Measurements from ENCODE around the gene EXD3. TPM values are rescaled to one million over a fixed set of nuclear protein-coding genes. Genes with fewer than 3 reads are reported as not detected.

Gene EXD3
- polyA plus RNA-seq, 6 donors from 2014 or later = 2.3 to 7.5 (median 4.5) TPM; not detected in 1

DNA sequence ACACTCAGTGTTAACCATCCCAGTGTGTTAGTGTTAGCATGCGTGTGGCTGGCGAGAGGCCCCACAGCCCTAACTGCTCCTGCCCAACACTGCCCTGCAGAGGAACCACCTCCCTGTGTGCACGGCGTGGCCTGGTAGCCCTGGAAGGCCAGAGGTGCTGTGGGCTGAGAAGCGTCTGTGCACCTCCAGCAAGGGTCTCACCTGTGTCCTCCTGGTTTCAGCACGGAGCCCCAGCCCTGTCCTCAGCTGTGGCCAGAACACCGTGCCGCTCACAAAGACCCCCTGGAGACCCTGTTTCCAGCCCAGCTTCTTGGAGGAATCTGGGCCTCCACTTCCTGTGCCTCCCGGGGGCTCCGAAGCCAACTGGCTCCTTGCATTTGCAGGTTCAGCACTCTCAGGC, 64.8 kb downstream of the EXD3 start:
- ATAC-seq (ENCODE audit: low read depth in 2 of 2) (no peak), DNase-seq (no peak)
- peaks cover 0 to 3% (median 0%) of the 10 kb centered on the region in 3 donors for H3K4me1 Mint-ChIP-seq
- H3K27ac Mint-ChIP-seq = no peak overlapping the region
- no peak overlapping the region for H3K4me3 Mint-ChIP-seq
- H3K36me3 Mint-ChIP-seq = peaks cover 0 to 18% of the 10 kb centered on the region in 2 donors
- H3K9me3 Mint-ChIP-seq = peaks cover 7 to 16% (median 12%) of the 10 kb centered on the region in 7 donors
- H3K27me3 Mint-ChIP-seq = no peaks in the 10 kb centered on the region

DNA sequence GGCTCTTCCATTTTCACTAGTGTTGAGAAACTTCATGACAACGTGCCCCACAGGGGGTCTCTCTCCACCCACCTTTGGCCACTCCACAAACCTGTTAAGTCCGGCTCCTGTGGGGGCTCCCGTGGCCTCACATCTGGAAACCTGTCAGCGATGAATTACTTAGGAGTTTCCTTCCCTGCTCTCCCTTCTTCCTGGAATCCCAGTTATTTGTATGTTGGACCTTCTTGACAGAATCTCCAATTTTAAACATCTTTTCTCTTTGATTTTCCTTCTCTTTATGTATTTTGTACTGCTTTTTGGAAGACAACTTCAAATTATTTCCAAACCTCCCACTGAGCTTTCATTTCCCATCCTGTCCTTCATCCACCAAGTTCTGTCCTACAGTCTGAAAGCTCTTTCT, 65.8 kb downstream of the EXD3 start:
- Mint-ChIP-seq H3K27ac (peak overlapping the region in 1 of 6 donors; percentile 78), H3K36me3 (peaks cover 0 to 18% of the 10 kb centered on the region in 2 donors), H3K4me1 (no peaks in the 10 kb centered on the region), H3K27me3 (no peaks in the 10 kb centered on the region), H3K4me3 (peak overlapping the region in 2 of 8 donors; percentile 50 to 74), H3K9me3 (peaks cover 7 to 16% (median 12%) of the 10 kb centered on the region in 7 donors)
- DNase-seq = no peak
- ATAC-seq (ENCODE audit: low read depth in 2 of 2) = no peak

DNA sequence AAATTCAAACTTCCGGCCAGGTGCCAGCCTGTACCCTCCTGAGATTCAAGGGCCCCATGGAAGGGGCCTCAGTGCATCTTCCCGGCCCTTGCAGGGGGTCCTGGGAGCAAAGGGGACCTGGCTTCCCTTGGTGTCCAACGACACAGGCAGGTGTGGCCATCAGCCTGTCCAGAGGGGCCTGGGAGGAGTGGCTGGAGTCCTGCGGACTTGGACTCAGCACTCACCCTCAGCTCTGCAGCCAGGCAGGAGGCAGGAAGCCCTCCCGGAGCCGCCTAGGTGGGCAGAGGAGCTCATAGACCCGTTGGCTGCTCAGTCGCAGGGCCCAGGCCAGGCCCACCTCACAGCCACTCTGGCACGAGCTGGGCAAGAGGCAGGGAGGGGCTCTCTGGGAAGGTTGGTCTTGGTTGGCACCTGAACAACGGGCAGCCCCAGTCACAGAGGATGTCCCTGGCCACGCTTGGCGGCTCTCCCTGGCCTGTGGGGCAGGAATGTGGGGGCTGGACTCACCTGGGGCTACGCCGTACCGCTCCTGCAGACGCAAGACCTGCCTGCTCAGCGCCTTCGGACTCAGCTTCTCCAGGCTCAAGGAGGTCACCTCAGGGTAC, 67.1 kb downstream of the EXD3 start:
- no peak overlapping the region for H3K4me3 Mint-ChIP-seq
- H3K9me3 Mint-ChIP-seq = peaks cover 7 to 16% (median 12%) of the 10 kb centered on the region in 7 donors
- H3K36me3 Mint-ChIP-seq = peaks cover 0 to 18% of the 10 kb centered on the region in 2 donors
- ATAC-seq (ENCODE audit: low read depth in 2 of 2) (no peak), DNase-seq (no peak)
- H3K27me3 Mint-ChIP-seq = no peaks in the 10 kb centered on the region
- H3K27ac Mint-ChIP-seq = no peak overlapping the region
- no peaks in the 10 kb centered on the region for H3K4me1 Mint-ChIP-seq

DNA sequence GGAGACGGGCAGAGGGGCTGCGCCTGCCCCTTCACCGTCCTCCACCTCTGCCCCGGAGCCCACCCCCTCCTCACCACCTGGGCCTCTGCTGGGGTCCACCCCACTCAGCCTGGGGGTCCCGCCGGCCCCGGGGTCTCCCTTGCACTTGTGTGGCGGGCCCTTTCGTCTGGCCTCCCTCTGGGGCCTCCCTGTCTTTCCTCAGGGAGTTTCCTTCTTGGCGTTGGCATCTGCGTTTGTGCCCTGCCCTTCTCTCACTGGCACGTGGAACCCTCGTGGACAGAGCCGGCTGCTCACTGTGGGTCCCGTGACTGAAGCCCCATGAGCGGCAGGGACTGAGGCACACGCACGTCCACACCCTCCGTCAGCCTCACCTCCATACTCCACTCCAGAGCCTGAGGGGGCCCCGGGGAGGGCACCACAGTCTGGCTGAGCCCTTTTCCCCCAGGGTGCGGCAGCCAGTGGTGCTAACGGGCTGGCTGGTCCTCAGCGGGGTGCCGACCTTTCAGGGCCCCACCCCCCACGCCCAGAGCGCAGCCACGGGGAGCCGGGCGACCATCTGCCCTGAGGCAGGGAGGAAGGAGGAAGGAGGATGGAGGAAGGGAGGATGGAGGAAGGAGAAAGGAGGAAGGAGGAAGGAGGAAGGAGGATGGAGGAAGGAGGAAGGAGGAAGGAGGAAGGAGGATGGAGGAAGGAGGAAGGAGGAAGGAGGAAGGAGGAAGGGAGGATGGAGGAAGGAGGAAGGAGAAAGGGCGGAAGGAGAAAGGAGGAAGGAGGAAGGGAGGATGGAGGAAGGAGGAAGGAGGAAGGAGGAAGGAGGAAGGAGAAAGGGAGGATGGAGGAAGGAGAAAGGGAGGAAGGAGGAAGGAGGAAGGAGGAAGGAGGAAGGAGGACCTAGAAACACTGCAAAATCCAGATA, 67.9 kb downstream of the EXD3 start:
- Mint-ChIP-seq H3K27ac (no peak overlapping the region), H3K9me3 (peaks cover 7 to 16% (median 12%) of the 10 kb centered on the region in 7 donors), H3K27me3 (no peaks in the 10 kb centered on the region), H3K4me1 (no peaks in the 10 kb centered on the region), H3K4me3 (no peak overlapping the region), H3K36me3 (peaks cover 0 to 18% of the 10 kb centered on the region in 2 donors)
- DNase-seq (no peak), ATAC-seq (ENCODE audit: low read depth in 2 of 2) (no peak)

DNA sequence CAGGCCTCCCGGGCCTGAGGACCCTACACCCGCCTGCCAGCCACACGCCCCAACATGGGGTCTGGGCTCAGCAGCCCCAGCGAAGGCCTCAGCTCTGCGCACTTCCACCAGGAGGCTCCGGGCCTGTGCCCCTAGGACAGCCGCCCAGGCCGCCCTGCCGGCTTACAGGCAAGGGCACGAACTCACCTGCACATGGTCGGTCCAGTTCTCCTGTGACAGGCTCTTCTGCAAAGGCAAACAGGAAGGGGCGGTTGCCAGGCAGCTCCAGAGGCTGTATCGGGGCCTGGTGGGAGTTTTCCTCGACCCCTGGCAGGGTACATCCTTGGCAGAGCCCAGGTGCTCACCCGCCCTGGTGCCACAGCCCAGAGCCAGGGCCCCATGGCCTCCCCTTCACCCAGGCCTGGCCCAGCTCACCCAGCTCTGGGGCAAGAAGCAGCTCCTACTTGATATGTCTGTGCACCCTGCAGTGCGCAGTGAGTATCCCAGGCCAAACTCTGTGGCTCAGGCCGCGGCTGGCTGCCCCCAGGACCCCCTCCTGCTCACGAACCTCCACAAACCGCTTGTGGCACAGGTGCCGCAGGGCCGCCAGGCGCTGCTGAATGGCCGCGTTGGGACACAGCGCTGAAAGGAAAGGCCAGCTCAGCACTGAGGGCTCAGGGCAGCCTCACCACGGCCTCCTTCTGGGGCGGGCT, 68.7 kb downstream of the EXD3 start:
- Mint-ChIP-seq H3K4me1 (no peaks in the 10 kb centered on the region), H3K27me3 (no peaks in the 10 kb centered on the region), H3K4me3 (no peak overlapping the region), H3K36me3 (peaks cover 0 to 18% of the 10 kb centered on the region in 2 donors), H3K27ac (no peak overlapping the region), H3K9me3 (peaks cover 7 to 16% (median 12%) of the 10 kb centered on the region in 7 donors)
- DNase-seq (no peak), ATAC-seq (ENCODE audit: low read depth in 2 of 2) (no peak)

DNA sequence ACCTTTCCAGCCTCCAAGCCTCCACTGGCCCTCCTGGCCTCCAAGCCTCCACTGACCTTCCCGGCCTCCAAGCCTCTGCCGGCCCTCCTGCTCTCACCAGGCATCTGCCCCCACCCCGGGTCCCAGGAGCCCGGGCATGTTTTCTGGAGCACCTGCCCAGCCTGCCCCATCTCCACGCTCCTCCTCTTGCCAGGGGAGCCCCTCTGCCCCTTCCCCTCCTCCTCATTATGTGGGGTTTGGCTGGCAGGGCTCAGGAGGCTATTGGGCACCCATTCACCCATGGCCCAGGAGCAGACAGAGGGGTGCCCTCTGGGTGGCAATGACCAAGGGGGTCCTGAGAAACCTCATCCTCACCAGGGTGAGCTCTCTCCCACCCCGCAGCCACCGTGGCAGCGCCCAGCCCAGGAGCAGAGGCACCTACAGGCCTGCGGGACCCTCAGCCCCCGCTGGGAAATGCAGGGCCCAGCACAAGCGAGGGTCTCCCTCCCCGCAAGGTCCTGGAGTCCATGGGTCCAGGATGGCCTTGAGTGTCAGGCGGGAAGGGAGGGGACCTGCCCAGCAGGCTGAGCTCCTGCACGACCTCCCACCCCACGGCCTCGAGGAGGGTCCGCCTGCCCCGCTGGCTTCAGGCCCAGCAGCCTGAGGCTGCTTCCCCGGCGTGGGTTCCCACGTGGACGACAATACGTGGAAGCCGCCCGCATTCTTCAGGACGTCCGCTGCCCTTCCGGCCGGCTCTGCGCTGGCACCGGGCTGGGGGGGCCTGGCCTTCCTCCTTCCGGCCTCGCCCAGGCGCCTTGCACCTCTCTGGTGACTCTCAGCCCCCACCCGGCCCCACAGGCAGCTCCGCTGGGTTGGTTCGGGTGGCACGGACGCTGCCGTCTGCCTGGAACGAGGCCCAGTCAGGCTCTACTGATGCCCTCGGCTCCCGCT, 69.5 kb downstream of the EXD3 start:
- Mint-ChIP-seq H3K4me3 (no peak overlapping the region), H3K4me1 (no peaks in the 10 kb centered on the region), H3K36me3 (peaks cover 0 to 18% of the 10 kb centered on the region in 2 donors), H3K27ac (no peak overlapping the region), H3K27me3 (no peaks in the 10 kb centered on the region), H3K9me3 (peaks cover 7 to 16% (median 12%) of the 10 kb centered on the region in 7 donors)
- ATAC-seq (ENCODE audit: low read depth in 2 of 2) (no peak), DNase-seq (no peak)

DNA sequence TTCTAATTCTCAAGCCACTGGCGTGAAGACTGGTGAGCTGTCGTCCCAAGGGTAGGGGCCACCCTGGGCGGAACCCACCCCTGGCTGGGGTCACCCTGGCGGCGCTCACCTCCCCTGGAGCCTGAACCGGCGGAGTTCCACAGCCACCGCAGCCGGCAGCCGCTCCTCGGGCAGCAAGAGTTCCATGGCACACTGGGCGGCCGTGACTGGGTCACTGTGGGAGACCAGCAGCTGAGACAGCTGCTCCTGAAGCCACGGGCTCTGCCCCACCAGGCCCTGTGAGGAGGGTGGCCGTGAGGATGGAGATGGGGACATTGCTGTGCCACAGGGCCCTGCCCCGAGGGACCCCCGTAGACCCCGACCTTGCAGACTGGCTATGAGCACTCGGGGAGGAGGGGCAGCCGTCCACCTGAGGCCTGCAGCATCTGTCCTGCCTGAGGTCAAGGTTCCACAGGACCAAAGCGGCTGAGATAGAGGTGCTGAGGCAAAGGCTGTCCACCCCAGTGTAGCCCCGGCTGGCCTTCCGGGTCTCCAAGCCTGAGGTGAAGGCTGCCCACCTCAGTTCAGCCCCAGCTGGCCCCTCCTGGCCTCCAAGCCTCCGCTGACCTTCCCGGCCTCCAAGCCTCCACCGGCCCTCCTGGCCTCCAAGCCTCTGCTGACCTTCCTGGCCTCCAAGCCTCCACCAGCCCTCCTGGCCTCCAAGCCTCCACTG, 70.3 kb downstream of the EXD3 start:
- H3K27me3 Mint-ChIP-seq = no peaks in the 10 kb centered on the region
- ATAC-seq (ENCODE audit: low read depth in 2 of 2) (no peak), DNase-seq (no peak)
- H3K4me1 Mint-ChIP-seq = no peaks in the 10 kb centered on the region
- H3K27ac Mint-ChIP-seq = no peak overlapping the region
- H3K9me3 Mint-ChIP-seq = peaks cover 6 to 14% (median 8%) of the 10 kb centered on the region in 7 donors
- H3K4me3 Mint-ChIP-seq = no peak overlapping the region
- H3K36me3 Mint-ChIP-seq = peaks cover 0 to 12% of the 10 kb centered on the region in 2 donors

DNA sequence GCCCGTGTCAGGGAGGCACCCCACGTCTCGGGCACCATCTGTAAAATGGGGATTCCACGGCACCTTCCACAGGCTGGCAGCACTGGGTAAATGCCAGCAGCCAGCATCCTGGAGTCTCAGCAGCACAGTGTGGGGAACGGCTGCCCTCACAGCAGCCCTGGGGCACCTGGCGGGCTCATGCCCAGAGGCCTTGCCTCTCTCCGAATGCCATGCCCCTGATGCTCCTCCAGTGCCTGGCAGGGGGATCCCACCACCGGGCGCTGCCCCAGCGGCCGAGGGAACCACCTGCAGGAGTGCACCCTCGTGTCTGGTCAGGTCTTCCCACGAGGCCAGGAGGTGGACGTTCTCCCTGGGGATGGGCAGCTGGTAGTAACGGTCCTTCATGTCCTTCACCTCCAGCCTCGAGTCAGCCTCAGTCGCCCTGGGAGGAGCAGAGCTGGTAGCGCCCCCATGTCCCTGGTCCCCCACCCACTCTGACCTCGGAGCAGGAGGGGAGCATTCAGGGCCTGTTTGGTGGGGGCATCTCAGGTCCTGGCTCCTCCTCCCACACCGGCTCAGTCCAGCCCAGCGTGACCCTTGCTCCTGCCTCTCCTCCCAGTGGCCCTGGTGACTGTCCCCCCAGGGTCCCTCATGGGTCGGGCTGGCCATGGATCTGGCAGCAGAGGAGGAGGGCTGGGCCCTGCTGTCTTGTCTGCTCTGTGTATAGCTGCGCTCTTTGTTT, 71.0 kb downstream of the EXD3 start:
- Mint-ChIP-seq H3K4me1 (no peaks in the 10 kb centered on the region), H3K9me3 (peaks cover under 1 to 8% (median 5%) of the 10 kb centered on the region in 7 donors), H3K27ac (no peak overlapping the region), H3K4me3 (no peak overlapping the region), H3K36me3 (peaks cover 0 to 5% of the 10 kb centered on the region in 2 donors), H3K27me3 (no peaks in the 10 kb centered on the region)
- ATAC-seq (ENCODE audit: low read depth in 2 of 2) (no peak), DNase-seq (no peak)

DNA sequence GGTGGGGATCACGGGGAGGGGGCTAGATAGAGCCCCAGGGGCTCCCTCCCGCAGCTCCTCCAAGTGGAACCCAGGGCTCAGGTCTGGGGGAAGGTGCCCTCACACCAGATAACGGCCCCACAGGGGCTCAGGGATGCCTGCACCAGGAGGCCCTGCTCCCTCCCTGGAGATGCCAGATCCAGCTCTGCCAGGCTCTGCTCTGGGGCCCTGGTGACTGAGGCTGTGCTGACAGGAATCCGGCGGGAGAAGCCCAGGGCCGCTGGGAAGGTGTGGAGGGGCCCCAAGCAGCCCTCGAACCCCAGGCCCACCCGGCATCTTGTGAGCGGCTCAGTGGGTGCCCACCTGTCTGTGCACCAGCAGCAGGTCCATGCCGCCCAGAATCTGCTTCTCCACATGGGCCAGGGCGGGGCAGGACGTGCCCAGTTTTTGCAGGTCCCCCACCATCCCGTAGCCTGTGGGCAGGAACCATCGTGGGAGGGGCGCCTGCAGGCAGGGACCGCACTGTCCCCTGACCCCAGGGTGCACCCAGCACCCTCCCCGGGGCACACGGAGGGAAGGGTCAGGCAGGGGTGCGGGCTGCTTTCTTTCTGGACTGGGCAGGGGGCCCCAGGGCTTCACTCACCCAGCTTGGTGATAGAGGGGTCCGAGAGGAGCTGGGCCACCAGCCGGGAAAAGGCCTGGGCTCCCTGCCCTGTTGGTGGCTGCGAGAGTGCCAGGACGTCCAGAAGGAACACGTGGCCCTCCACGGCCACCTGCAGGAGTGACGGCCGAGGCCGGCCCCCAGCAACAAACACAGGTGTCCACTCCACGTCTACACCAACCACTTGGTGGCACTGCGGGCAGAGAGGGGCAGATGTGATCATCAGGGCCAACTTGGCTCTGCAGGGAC, 72.0 kb downstream of the EXD3 start:
- no peak for ATAC-seq (ENCODE audit: low read depth in 2 of 2)
- H3K9me3 Mint-ChIP-seq = peaks cover 0 to 2% (median 0%) of the 10 kb centered on the region in 7 donors
- H3K36me3 Mint-ChIP-seq = peaks cover 0 to 8% of the 10 kb centered on the region in 2 donors
- DNase-seq = no peak
- H3K4me3 Mint-ChIP-seq = no peak overlapping the region
- H3K4me1 Mint-ChIP-seq = no peaks in the 10 kb centered on the region
- H3K27ac Mint-ChIP-seq = no peak overlapping the region
- H3K27me3 Mint-ChIP-seq = no peaks in the 10 kb centered on the region

DNA sequence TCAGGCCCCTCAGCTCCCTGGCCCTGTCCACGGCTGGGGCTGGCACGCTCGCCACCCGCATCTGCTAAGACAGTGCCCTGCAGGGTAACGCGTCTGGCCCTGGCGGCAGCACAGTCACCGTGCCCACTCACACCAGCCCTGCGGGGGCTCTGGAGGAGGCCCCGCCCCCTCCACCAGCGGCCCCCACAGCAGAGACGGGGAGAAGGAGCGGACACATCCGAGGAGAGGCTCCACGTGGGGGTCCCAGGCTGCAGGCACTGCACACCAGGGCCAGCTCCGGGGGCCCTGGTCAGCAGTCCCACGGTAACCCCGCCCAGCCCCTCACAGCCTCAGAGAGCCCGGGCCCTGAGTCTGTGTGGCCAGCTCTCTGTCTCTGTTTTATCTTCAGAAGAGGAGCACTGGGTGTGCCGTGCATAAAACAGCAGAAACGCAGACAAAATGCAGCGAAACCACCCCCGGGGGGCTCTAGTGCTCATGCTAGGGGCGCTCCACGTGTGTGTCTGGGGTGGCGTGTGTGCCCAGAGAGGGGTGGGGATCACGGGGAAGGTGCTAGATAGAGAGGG, 73.4 kb downstream of the EXD3 start:
- peaks cover 0 to 8% of the 10 kb centered on the region in 2 donors for H3K36me3 Mint-ChIP-seq
- no peak overlapping the region for H3K4me3 Mint-ChIP-seq
- DNase-seq (no peak), ATAC-seq (ENCODE audit: low read depth in 2 of 2) (no peak)
- no peak overlapping the region for H3K27ac Mint-ChIP-seq
- H3K9me3 Mint-ChIP-seq = peaks cover 0 to 2% (median 0%) of the 10 kb centered on the region in 7 donors
- H3K4me1 Mint-ChIP-seq = no peaks in the 10 kb centered on the region
- H3K27me3 Mint-ChIP-seq = no peaks in the 10 kb centered on the region
